NCI-H1092 treated with DMSO at 0.1 percent for 48 hours (cell line): ENCODE measurements around the gene CEACAM1.
"Not testable (repeated sequence)": the region's sequence is repeated elsewhere in the genome, so short reads cannot be mapped to it uniquely, and the experiment has no call there.

Experiments used
- DNase-seq: peaks from one replicate; lab custom pipeline; 2025; lab: John Stamatoyannopoulos, UW

The CEACAM1 gene

GRCh38 chr19:42511340-42511739, 16.9 kb downstream of the CEACAM1 start:
- no peak for DNase-seq

GRCh38 chr19:42508892-42509444, 19.3 kb downstream of the CEACAM1 start:
- DNase-seq, result no peak

GRCh38 chr19:42505066-42505465, 23.2 kb downstream of the CEACAM1 start:
- no peak for DNase-seq

GRCh38 chr19:42501733-42502132, 26.5 kb downstream of the CEACAM1 start:
- DNase-seq, result no peak

GRCh38 chr19:42501243-42501642, 27.0 kb downstream of the CEACAM1 start:
- not testable (repeated sequence) for DNase-seq

- DNase-seq, result no peak
Measured at GRCh38 chr19:42498169-42498757, 30.0 kb downstream of the CEACAM1 start.

DNA sequence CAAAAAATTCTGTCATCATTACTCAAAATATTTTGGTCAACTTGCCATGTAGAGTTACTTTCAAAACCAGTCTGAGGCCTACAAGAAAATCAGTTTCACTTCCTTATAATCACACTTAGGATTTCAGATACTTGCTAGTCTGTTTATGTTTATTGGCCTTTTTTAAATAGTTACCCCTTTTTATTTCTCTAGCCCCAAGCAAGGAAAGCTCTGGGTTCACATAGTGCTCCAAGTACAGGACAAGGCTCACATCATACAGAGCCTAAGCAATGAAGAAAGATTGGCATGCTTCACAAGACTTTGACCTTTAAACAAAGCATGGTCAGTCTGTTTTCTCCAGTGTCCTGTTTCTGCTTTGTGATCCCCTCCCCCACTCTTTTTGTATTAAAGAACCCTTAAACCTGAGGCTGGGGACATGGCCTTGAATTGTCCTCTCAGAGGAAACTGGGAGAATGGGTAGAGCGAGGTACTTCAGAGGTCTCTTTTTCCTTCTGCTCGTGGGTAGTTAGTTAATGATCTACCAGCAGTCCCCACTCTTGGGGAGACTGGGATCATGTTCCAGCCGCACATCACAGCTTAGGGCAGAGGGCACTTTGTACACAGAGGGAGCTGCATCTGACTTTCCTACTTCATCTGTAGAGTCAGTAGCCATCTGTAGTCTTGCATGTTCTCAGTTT, 30.7 kb downstream of the CEACAM1 start:
- DNase-seq, result no peak

DNA sequence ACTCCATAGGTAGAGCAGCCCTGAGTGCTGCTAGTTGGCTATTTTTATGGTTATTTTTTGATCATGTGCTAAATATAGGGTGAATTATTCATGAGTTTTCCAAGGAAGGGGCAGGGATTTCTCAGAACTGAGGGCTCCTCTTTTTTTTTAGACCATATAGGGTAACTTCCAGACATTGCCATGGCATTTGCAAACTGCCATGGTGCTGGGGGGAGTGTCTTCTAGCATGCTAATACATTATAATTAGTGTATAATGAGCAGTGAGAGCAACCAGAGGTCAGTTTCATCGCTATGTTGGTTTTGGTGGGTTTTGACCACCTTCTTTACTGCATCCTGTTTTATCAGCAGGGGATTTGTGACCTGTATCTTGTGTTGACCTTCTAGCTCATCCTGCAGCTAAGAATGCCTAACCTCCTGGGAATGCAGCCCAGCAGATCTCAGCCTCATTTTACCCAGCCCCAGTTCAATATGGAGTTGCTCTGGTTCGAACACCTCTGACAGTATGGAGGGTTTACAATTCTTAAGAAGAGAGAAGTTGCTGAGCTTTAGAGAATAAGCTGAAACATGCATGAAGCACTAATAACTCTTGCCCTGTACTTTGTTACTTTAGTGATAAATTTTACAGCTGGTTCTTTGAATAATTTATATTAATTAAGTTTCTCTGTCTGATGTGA, 31.7 kb downstream of the CEACAM1 start:
- DNase-seq, result no peak

DNA sequence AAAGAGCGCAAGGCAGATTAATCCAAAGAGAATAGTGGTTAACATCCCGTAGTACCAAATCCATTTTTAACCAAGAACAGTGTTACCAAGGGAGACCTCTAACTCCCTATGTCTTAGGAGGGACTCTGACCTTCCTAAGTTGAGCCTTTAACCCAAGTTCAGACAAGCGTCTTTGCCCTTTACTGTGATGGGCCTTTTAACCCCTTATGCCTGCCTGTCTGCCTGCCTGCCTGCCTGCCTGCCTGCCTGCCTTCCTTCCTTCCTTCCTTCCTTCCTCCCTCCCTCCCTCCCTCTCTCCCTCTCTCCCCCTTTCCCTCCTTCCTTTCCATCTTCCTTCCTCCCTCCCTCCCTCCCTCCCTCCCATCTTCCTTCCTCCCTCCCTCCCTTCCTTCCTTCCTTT, 32.6 kb downstream of the CEACAM1 start:
- no peak for DNase-seq

- no peak for DNase-seq
Measured at GRCh38 chr19:42494321-42494720, 34.0 kb downstream of the CEACAM1 start.

- DNase-seq, result no peak
Measured at GRCh38 chr19:42488783-42489521, 39.3 kb downstream of the CEACAM1 start.

DNA sequence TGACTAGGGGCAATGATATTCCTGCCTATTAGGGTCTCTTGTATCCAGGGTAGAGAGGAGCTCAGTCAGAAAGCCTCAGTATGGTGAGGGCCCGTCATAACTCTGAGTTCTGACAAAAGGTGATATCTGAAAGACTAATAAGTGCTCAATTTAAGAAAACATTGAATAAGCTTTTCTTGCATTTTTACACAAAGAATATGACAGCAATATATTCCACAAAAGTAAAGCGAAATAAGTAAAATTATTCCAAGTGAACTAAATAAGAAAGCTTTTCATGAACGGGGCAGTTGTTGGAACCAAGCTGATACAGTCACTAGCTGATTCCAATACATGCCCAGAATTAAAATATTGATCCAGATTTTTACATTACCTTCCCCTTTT, 40.5 kb downstream of the CEACAM1 start:
- no peak for DNase-seq

- no peak for DNase-seq
Measured at GRCh38 chr19:42487032-42487797, 41.1 kb downstream of the CEACAM1 start.

GRCh38 chr19:42485036-42485435, 43.2 kb downstream of the CEACAM1 start:
- not testable (repeated sequence) for DNase-seq

- no peak for DNase-seq
Measured at GRCh38 chr19:42480335-42481095, 47.8 kb downstream of the CEACAM1 start.

DNA sequence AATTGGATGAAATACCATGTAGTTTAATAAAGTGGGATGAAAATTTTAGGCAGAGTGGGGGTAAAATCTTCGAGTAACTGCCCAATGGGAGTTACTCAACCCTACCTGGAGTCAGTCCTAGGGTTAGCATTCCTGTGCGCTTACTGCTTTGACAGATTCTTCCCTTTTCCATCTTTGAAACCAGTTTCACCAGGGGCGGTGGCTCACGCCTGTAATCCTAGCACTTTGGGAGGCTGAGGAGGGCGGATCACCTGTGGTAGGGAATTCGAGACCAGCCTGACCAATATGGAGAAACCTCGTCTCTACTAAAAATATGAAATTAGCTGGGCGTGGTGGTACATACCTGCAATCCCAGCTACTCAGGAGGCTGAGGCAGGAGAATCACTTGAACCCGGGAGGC, 48.5 kb downstream of the CEACAM1 start:
- no peak for DNase-seq

- no peak for DNase-seq
Measured at GRCh38 chr19:42478765-42479311, 49.4 kb downstream of the CEACAM1 start.

DNA sequence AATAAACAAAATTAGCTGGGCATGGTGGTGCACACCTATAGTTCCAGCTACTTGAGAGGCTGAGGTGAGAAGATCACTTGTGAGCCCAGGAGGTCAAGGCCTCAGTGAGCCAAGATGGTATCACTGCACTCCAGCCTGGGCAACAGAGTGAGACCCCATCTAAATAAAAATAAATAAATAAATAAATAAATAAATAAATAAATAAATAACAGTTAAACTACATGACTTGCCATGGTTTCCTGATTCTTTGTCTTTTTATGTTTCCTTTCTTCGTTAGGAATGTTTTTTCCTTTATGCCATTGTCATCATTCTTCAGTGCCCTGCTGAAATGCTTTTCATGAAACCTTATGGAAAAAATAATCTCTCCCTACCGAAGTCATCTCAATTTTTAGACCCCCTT, 50.3 kb downstream of the CEACAM1 start:
- no peak for DNase-seq

GRCh38 chr19:42477117-42477516, 51.2 kb downstream of the CEACAM1 start:
- no peak for DNase-seq

- no peak for DNase-seq
Measured at GRCh38 chr19:42475366-42475765, 52.9 kb downstream of the CEACAM1 start.

GRCh38 chr19:42474743-42475142, 53.5 kb downstream of the CEACAM1 start:
- no peak for DNase-seq
